H1 (cell line): ENCODE data around the gene ZSWIM4. TPM values are rescaled to one million over a fixed set of nuclear protein-coding genes. Genes with fewer than 3 reads are reported as not detected.

Source experiments
- CBX8 ChIP-seq: fragments of 300-800, 300-1000 bp; sonication (generic); IDR thresholded peaks from 2 replicates; pipeline ENCODE4 v1.7.1; 2016; ENCODE audit warnings: low read depth, low read length, borderline replicate concordance
- CHD1 ChIP-seq: IDR thresholded peaks from 2 replicates; pipeline ENCODE4 v1.6.1; 2012; ENCODE audit warnings: low read depth, low read length, improper control_type of control experiment
- CHD2 ChIP-seq: IDR thresholded peaks from 2 replicates; pipeline ENCODE4 v1.6.1; 2012; ENCODE audit warnings: low read length, improper control_type of control experiment
- CTBP2 ChIP-seq: IDR thresholded peaks from 2 replicates; pipeline ENCODE4 v1.7.0; 2011; ENCODE audit warnings: borderline replicate concordance, mild to moderate bottlenecking, moderate library complexity, mixed read lengths, low read length; ENCODE audit not compliant: insufficient read depth, insufficient read length
- EGR1 ChIP-seq: IDR thresholded peaks from 2 replicates; pipeline ENCODE4 v1.6.1; 2011; ENCODE audit warnings: low read depth, low read length, borderline replicate concordance
- EZH2 ChIP-seq: fragments of 200-600 bp; sonication (generic); IDR thresholded peaks from 2 replicates; pipeline ENCODE4 v1.7.1; 2012; ENCODE audit warnings: low read depth, mild to moderate bottlenecking, moderate library complexity, low read length, inconsistent platforms; ENCODE audit not compliant: severe bottlenecking
- FOSL1 ChIP-seq: IDR thresholded peaks from 2 replicates; pipeline ENCODE4 v1.6.1; 2011; ENCODE audit warnings: mild to moderate bottlenecking, low read depth, low read length, moderate library complexity; ENCODE audit not compliant: insufficient read depth
- HDAC6 ChIP-seq: IDR thresholded peaks from one replicate; pipeline ENCODE4 v1.7.1; 2012; ENCODE audit warnings: low read depth, mild to moderate bottlenecking, inconsistent platforms, low read length, moderate library complexity
- JUN ChIP-seq: IDR thresholded peaks from 2 replicates; pipeline ENCODE4 v1.6.1; 2011; ENCODE audit warnings: low read depth, mild to moderate bottlenecking, improper control_type of control experiment, low read length
- JUND ChIP-seq: IDR thresholded peaks from 2 replicates; pipeline ENCODE4 v1.6.1; 2011; ENCODE audit warnings: mild to moderate bottlenecking, improper control_type of control experiment, low read length
- NRF1 ChIP-seq: IDR thresholded peaks from 2 replicates; pipeline ENCODE4 v1.6.1; 2011; ENCODE audit warnings: mild to moderate bottlenecking, low read depth, low read length, improper control_type of control experiment
- PHF8 ChIP-seq: fragments of 200-600 bp; sonication (generic); conservative IDR thresholded peaks from 2 replicates; pipeline ENCODE4 v1.7.1; 2012; ENCODE audit warnings: low read depth, mild to moderate bottlenecking, inconsistent platforms, low read length, moderate library complexity
- POU5F1 ChIP-seq: IDR thresholded peaks from 2 replicates; pipeline ENCODE4 v1.6.1; 2011; ENCODE audit warnings: low read depth, mild to moderate bottlenecking, low read length, moderate library complexity
- RBBP5 ChIP-seq: IDR thresholded peaks from 2 replicates; pipeline ENCODE4 v1.7.1; 2012; ENCODE audit warnings: low read depth, mild to moderate bottlenecking, inconsistent platforms, low read length, moderate library complexity, borderline replicate concordance
- SAP30 ChIP-seq: fragments of 300-600 bp; sonication (generic); IDR thresholded peaks from 2 replicates; pipeline ENCODE4 v1.7.1; 2012; ENCODE audit warnings: low read length, moderate library complexity, mild to moderate bottlenecking, inconsistent platforms; ENCODE audit not compliant: insufficient read depth, insufficient replicate concordance
- SIN3A ChIP-seq, 2 experiments: IDR thresholded peaks in 1 of 2; conservative IDR thresholded peaks in 1 of 2; 2 replicates each; pipeline ENCODE4 v1.6.1; 2011 to 2012; ENCODE audit warnings: low read length in 2 of 2, improper control_type of control experiment in 1 of 2, low read depth in 1 of 2, mild to moderate bottlenecking in 1 of 2
- SP2 ChIP-seq: IDR thresholded peaks from 2 replicates; pipeline ENCODE4 v1.6.1; 2012; ENCODE audit warnings: mild to moderate bottlenecking, low read length, inconsistent platforms
- SRF ChIP-seq: IDR thresholded peaks from 2 replicates; pipeline ENCODE4 v1.6.1; 2011; ENCODE audit warnings: mild to moderate bottlenecking, low read depth, low read length, moderate library complexity
- SUZ12 ChIP-seq: fragments of 200-600 bp; sonication (generic); IDR thresholded peaks from 2 replicates; pipeline ENCODE4 v1.6.1; 2012; ENCODE audit warnings: mild to moderate bottlenecking, inconsistent platforms, low read length, moderate library complexity, mixed read lengths
- TAF1 ChIP-seq: IDR thresholded peaks from 2 replicates; pipeline ENCODE4 v1.6.1; 2011; ENCODE audit warnings: mild to moderate bottlenecking, low read depth, low read length
- TCF12 ChIP-seq: IDR thresholded peaks from 2 replicates; pipeline ENCODE4 v1.6.1; 2011; ENCODE audit warnings: low read depth, mild to moderate bottlenecking, low read length
- YY1 ChIP-seq: IDR thresholded peaks from 2 replicates; pipeline ENCODE4 v1.6.1; 2011; ENCODE audit warnings: low read depth, mild to moderate bottlenecking, low read length
- polyA plus RNA-seq, 7 experiments: library from polyadenylated mRNA; depleted of rRNA in 3 of 7; stranded (reverse) in 5 of 7; unstranded in 2 of 7; fragments of >200 nt in 5 of 7; fragments of 200-250 nt in 2 of 7; gene quantifications; 1 replicate in 5 of 7; 2 replicates in 1 of 7; 4 replicates in 1 of 7; pipeline versions ENCODE4 v1.2.1 to v1.2.3, GENCODE V29; 2011 to 2013; ENCODE audit warnings: missing spikeins in 2 of 7, mixed read lengths in 2 of 7
- total RNA-seq: library from RNA; stranded (reverse); fragmentation: NEBNext Ultra II Directional; extraction: Animal tissue kit (Norgen Biotek cat#: 25700); gene quantifications from 2 replicates; pipeline ENCODE4 v1.2.1, GENCODE V29; 2021
- TF ChIP-seq, protein P1 (sequence below): IDR thresholded peaks from 2 replicates; pipeline ENCODE4 v1.6.1; 2011; ENCODE audit warnings: low read length, improper control_type of control experiment

ZSWIM4 gene
- total and polyA plus RNA-seq, 2 of the 8 experiments (the other 6 are each of a cell fraction or from before 2014, with no cell fraction given) = 12.2 to 31.1 TPM

DNA sequence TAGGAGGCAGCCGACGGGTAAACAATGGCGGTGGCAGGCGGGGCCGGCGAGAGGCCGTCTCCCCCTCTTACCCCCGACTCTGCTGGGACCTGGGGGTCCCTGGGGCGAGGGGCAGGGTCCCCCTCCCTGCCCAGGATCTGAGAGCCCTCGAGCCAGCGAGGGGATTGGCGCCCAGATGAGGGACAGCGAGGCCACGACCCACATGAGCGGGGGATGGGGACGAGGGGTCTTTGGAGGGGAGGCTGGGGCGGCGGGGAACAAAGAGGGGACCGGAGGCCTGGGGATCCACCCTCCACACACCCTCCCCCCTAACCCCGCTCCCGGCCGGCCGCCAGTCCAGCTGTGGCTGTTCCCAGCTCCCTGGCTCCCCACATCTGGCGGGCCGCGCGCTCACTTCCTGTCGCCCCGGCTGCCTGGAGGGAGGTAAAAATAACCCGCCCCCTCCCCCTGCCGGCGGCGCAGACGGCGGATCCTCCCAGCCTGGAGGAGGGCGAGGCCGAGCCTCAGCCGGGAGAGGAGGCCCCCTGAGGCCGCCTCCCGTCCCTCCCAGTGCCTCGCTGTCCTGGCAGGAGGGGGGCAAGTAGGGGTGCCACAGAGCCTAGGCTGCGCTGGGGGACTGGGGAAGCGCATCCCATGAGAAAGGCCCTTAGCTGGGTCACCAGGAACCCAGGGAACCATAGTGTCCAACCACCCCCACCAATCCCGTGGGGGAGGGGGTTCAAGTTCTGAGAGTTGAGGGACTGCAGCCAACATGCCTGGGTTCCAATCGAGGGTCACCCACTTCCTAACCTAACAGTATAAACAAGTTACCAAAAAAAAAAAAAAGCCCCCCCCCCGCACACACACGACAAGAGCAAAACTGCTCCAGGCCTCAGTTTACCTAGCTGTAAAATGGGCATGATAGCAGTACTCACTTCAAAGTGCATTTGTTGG is 52.4 kb downstream of the ZSWIM4 start (continued):
- TF ChIP-seq RBBP5 = peak; percentile 40; the same call in 1 of the 2 replicates
- peak; percentile 81 for TF ChIP-seq TAF1
- TF ChIP-seq NRF1 = no peak
- no peak for TF ChIP-seq EZH2
- peak; percentile 32; the same call in 1 of the 2 replicates for TF ChIP-seq EGR1
- TF ChIP-seq, protein P1, sequence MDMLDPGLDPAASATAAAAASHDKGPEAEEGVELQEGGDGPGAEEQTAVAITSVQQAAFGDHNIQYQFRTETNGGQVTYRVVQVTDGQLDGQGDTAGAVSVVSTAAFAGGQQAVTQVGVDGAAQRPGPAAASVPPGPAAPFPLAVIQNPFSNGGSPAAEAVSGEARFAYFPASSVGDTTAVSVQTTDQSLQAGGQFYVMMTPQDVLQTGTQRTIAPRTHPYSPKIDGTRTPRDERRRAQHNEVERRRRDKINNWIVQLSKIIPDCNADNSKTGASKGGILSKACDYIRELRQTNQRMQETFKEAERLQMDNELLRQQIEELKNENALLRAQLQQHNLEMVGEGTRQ = no peak
- TF ChIP-seq SIN3A (conservative IDR thresholded peaks at IDR 0.05 in 1 of 2, IDR thresholded peaks at IDR 0.05 in 1 of 2; ENCODE audit: low read depth in 1 of 2, low read length in 2 of 2) = no peak
- TF ChIP-seq YY1 = peak; percentile 89
- TF ChIP-seq CBX8 = no peak
- TF ChIP-seq JUN = no peak
- no peak for TF ChIP-seq HDAC6
- TF ChIP-seq SP2 = no peak
- TF ChIP-seq SUZ12 = no peak
- no peak for TF ChIP-seq POU5F1
- TF ChIP-seq FOSL1 = no peak
- peak; percentile 79 for TF ChIP-seq PHF8
- TF ChIP-seq CTBP2 = peak; percentile 78
- TF ChIP-seq SAP30 = no peak
- no peak for TF ChIP-seq CHD1
- 0 out of 2 replicates have a peak, but pooled peaks have one; percentile 5 for TF ChIP-seq SRF
- no peak for TF ChIP-seq JUND
- TF ChIP-seq TCF12 = peak; percentile 91
- no peak for TF ChIP-seq CHD2
